NK-92 treated with Interleukin-12 subunit alpha and Interleukin-12 subunit beta, amount 100 ng/mL, for 24 hours (cell line): Measurements from ENCODE around the gene TM9SF2.

Experiments used
- DNase-seq: peaks from one replicate; lab custom pipeline; 2025; lab: John Stamatoyannopoulos, UW

TM9SF2 gene

DNA sequence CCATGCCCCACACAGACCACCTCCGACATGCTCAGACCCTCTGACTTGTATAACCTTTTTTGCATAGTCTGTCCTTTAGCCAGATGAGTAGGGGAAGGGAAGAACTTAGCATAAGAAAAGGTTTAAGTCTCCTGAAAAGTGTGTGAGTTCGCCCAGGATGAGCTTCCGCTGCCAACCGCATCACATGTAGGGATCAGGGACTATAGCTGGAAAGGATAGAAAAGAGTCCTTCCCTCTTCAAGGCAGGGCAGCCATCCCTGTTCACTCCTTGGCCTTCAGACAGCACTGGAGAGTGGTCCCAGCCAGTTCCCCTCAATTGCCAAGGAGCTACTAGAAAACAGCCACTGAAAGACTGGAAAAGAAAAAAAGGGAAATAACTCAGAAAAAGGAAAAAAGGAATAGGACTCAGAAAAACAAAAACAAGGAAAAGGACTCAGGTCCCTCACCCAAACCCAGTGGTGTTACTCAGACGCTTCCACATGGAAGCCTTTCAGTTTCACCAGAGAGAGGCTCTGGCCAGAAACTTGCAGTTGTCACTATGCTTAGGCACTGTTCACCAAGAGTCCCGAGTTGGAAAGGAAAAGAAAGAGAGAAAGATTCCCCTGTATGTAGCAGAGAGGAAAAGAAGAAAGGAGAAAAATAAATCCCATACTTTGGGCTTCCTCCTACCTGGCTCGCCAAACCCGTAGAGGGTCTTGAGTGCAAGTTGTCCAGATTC, 5.6 kb upstream of the TM9SF2 start:
- DNase-seq: no peak

DNA sequence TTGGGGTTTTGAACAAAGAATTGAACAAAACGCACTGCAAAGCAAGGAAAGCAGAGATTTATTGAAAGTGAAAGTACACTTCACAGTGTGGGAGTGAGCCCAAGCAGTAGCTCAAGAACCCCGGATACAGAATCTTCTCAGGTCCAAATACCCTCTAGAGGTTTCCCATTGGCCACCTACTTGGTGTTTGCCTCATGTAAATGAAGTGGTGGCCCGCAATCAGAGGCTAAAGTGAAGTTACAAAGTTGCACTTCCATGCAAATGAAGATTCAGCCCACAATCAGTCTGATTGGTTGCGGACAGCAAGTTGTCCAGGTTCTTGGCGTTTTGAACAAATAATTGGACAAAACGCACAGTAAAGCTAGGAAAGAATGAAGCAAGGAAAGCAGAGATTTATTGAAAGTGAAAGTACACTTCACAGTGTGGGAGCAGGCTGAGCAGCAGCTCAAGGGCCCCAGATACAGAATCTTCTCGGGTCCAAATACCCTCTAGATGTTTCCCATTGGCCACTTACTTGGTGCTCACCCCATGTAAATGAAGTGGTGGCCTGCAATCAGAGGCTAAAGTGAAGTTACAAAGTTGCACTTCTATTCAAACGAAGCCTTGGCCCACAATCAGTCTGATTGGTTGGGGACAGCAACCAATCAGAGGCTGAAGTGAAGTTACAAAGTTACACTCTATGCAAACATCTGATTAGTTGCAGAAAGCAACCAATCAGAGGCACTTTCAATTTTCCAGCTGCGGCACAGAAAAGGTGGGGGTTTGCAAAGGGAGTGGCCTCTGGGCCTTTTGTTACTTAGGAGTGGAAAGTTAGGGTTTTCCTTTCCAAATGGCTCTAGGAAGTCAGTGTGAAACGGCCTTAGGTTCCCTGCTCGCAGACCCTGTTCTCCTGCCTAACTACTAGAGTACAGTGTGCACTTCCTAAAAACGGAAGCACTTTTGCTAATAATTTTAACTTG, 4.8 kb upstream of the TM9SF2 start:
- no peak for DNase-seq

DNA sequence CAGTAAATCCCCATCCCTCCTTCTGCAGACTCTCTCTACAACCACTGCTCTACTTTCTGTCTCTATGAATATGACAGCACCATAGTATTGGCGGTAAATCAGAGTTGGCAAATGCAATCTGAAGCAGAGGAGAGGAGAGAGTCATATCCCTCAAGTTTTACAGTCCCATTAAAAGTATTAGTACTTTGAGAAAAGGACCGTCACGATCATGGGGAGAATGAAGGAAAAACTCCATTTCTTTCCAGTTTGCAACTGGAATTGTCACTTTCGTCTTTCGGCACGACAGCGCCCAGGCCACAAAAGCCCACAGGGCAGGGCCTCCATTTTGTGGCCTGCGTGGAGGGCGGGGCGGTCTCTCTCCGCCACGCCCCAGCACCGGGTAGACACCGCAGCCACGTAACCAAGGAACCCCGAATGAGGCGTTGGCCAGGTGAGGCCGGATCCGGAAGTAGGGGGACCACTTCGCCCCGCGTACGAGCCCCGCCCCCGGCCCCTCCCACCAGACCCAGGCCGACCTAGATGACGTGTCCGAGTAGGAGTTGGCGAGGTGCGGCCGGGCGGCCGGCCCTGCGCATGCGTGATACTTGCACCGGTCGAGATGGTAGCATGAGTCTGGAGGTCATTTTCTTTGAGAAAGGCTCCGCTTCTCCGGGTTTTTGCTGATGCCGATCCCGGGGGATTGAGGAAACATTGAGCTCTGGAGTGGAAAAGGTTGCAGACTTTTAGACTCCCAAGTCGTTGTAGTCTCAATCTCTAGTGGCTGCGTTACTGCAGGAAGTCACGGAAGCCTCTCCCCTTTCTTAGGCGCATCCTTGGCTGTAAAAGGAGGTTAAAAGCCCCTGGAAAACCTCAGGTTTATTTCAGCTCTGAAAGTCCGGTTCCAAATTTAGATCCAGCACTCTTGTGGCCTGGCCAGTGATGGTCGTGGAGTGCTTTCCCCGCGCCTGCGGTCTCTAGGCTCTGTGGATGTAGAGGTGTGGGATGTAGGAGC, 2.8 kb upstream of the TM9SF2 start:
- DNase-seq: peak; percentile 85

DNA sequence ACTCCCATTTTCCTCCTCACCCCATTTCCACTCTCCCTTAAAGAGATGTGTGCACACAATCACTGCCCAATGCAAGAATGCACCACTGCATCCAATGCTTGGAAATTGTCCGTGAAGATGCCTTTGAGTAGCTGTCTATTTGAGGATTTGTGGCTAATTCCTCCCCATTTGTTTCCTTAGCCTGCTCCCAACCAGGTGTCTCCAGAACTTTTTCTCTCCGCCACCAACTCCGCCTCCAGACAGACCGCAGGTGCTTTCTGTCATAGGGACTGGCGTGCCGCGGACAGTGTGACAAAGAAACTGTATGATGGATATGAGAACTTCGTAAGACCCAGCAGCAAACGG, 461 bp upstream of the TM9SF2 start:
- DNase-seq: no peak

DNA sequence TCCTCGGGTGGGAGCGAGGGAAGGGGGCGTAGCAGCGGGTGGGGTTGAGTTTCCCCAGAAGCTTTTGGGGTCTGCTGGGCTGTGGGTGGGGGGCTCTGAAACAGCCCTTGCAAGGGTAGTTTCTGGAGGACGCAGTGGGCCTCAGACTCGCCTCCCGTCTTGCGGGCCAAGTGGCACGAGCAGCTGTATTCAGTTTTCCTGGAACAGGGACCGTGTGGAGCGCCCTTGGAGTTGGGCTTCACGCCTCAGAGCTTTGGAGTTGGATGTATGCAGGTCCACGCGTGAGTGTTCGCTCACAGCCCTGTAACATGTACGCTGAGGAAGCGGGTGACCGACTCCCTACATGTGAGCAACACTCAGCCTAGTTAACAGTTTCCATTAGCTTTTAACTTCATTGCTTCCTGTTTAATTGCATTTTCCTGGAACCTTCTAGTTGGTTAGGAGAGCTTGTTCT, 603 bp downstream of the TM9SF2 start:
- no peak for DNase-seq

DNA sequence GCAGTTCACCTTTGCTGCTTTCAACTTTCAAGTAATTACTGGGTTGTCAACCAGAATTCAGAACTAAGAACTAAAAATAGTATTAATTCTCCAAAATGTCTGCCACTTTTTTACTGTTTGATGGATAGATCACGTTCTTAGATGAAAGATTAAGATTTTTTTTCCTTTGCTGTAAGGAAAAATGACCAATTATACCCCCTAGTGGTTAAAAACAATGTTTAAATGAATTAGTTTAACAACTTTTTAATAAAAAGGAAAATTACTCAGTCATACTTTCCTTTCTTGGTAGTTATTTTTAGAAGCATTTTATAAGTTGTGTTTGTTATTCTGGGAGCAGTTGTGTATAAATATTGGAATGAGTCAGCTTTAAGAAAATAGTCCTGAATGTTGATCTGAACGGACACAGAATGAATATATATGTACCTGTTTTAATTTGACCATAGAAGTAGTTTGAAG, 4.6 kb downstream of the TM9SF2 start:
- no peak for DNase-seq

DNA sequence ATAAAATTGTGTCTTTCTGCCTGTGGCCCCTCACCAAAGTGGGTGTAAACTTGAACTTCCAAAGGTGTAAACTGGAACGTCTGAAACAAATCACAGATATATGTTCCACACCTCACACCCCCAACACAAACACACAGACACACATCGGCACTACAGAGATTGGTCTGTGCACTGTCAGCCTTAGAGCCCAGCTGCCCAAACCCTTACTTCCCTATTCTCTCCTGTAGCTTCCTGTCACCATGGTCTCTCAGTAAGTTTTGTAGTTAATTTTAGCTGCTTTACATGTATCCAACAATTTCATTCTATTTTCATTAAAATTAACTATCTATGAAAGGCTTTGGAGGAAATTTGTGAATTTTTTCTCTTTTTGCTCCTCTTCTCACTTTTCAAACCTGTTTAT, 5.4 kb downstream of the TM9SF2 start:
- DNase-seq: no peak

DNA sequence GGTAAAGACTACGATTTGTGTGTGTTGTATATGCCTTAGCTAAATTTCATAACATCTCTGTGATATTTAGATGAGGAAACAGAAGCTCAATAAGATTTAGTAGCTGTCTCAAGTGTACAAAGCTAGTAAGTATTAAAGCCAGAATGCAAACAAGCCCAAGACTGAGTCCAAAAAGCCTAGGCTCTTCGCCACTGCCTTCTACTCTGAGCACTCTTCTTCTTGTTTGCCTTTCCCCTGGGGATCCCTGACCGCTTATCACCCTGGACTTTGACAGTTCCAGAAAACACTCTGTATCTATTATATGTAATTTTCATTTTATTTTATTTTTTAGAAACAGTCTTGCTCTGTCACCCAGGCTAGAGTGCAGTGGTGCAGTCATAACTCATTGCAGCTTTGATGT, 5.8 kb downstream of the TM9SF2 start:
- DNase-seq: no peak

DNA sequence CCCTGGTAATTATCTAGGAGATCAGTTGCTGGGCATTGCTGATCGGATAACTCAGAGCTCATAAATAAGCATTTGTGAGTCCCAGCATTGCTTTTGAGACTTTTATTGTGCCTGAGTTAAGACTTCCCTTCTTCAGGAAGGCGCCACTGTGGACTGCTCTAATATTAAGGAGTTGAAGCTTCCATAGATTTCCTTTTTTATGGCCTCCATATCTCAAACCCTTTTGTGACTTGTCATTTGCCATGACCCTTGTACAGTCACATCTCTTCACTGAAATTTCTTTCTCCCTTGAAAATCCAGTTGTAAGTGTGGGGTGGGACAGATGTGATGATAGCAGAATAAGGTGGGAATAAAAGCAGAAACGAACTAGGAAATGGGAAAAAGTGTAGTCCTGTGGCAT, 6.3 kb downstream of the TM9SF2 start:
- no peak for DNase-seq

DNA sequence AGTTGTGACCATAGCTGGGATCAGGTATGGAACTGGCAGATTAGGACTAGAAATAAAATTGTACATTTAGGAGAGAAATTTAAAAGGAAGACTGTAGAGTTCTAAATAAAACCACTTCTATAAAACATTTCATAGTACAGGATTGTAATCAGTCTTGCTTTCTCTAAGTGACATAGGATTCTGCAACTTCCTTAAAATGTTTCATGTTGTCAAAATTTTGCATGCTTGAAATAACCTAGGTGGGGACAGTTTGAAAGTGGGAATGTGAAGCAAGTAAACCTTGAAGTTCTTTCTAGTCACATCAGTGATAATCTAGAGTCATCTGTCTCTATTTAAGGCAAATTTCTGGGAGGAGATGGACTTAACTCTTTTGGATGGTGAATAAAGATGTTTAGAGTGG, 6.7 kb downstream of the TM9SF2 start:
- no peak for DNase-seq

DNA sequence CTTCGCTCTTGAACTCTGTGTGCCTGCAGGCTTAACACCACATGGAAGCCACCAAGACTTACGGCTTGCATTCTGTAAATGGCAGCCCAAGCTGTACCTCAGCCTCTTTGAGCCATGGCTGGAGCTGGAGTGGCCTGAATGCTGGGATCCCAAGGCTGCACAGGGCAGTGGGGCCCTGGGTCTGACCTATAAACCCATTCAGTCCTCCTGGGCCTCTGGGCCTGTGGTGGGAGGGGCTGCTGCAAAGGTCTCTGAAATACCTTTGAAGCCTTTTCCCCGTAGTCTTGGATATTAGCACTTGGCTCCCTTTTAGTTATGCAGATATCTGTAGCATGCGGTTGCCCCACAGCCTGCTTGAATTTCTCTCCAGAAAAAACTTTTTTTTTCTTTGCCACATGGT, 8.2 kb downstream of the TM9SF2 start:
- DNase-seq: no peak

DNA sequence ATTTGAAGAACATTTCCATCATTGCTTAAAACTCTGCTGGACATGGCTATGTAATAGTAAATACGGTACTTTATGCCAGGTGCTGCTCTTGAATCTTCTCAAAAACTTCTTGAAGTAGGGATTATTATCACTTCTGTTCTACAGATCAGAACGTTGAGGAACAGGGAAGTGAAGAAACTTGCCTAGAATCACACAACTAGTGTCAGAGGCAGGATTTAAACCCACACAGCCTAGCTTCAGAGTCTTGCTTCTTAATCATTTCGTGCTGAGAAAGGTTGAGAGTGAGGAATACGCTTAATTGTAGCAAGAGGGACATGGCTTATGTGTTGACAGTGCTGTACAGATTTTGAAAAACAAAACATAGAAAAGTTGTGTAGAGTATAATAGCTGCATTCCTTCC, 13.5 kb downstream of the TM9SF2 start:
- no peak for DNase-seq

DNA sequence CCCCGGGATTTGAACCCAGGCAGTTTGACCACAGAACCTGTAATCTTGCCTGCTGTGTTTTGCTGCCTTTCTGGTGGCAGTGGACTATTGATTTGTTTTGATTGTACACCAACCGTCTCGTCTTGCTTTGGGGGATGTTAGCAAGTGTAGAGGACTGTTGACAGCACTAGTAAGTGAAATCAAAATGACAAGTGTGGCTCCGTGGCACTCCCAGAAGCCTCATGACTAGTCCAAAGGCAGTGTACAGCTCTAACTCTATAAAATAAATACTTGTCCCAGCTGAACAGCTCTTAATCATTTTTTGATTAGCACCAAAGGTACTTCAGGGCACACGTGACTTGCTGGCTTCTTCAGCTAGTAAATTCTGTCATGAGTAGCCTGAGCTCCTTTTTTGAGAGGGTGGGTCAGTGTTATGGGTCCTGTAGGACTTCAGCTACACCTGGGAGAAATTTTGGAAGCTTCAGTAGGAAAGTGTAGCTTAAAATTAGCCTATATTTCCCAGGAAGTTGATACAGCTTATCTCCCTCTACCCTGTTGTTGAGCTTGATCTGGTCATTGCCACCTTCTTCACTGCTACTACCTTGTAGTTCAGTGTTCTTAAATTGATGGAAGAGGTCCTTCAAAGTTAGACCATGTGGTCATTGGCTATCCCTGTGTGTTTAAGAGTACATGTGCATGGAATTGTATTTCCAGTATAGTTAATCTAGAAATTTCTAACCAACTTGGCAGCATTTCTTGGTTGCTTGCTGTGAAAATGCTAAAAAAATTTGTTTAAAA, 15.1 kb downstream of the TM9SF2 start:
- no peak for DNase-seq

DNA sequence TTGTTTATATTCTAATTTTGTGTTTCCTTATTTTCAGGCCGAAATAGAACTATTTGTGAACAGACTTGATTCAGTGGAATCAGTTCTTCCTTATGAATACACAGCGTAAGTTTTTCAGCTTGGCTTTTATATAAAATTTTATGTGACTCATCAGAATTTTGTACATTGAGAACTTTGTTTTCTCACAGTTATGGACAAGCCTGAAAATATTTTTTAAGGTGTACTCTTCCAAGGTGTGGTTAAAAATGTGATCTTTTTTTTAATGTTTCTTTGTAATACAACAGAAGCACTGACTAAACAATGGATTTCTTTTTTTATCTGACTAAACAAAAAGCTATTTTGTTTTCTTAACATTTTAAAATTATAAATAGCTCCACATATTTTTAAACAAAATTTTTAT, 16.3 kb downstream of the TM9SF2 start:
- no peak for DNase-seq

DNA sequence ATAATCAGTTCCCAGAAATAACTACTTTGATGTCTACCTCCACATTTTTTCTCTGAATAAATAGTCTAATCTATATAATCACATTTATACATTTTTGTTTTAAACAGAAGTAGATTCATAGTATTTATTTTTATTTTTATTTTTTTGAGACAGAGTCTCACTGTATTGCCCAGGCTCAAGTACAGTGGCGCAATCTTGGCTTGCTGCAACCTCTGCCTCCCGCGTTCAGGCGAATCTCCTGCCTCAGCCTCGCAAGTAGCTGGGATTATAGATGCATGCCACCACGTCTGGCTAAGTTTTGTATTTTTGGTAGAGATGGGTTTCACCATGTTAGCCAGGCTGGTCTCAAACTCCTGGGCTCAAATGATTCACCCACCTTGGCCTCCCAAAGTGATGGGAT, 16.7 kb downstream of the TM9SF2 start:
- DNase-seq: no peak

DNA sequence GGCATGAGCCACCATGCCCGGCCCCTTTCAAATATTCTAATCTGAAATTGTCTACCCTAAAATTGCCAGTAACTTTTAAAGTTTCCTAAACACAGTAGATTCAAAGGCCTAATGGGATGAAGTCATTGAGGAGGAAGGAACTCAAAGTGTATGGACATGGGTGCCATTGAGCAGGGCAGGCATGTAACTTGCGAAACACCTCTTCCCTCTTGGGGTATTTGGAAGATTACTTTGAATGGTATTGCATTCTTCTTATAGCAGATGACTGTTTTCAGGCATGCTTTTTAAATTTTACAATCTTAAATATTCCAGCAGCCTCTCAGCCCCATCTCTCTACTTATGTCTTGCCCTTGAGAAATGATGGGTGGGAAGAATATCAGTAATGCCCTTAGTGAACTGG, 21.0 kb downstream of the TM9SF2 start:
- no peak for DNase-seq

DNA sequence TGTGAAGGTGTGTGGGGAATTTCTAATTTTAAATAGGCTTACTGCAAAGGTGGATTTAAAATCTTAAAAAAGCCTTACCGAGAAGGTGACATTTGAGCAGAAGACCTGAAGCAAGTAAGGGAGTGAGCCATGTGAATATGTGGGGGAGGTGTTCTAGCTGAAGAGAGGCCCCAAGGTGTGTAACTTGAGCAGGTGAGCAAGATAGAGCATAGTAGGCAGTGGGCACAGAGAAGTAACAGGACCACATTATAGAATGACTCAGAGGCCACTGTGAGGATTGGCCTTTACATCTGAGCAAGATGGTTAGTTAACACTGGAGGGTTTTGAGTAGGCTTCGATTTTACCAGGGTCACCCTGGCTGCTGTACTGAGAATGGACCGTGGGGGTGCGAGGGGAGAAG, 22.6 kb downstream of the TM9SF2 start:
- no peak for DNase-seq

DNA sequence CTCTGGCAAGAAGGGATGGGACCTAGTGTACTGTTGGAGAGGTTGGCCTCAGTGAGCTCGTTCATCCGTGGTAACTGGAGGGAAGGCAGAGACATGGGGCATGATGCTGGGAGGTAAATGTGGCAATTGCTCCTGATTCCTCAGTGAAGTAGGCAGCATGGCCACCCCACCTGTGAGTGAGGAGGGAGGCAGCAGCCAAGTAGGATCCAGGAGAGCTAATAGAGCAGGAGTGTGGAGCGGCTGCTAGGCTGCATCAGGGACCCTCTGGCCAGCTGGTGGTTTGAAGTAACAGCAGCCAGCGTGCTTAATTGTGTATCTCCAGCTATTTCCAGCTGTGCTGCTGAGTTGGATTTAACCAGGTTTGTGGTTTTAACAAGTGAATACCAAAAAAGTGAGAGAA, 24.7 kb downstream of the TM9SF2 start:
- no peak for DNase-seq

DNA sequence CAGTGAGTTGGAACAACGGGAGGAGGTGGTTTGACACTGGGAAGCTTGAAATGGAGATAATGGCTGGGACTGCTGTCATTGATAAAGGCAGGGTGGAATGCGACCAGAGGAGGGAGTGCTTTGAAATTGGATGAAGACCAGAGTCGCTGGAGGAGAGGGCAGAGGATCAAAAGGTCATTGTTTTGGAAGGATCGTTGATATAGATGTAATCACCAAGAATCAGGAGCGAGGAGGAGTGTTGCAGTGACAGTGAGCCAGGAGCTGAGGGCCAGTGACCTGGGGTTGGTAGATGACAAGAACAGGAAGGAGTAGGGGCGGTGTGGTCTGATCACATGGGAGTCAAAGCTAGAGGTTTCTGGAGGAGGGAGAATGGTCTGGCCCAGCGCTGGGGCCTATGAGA, 25.3 kb downstream of the TM9SF2 start:
- DNase-seq: no peak

DNA sequence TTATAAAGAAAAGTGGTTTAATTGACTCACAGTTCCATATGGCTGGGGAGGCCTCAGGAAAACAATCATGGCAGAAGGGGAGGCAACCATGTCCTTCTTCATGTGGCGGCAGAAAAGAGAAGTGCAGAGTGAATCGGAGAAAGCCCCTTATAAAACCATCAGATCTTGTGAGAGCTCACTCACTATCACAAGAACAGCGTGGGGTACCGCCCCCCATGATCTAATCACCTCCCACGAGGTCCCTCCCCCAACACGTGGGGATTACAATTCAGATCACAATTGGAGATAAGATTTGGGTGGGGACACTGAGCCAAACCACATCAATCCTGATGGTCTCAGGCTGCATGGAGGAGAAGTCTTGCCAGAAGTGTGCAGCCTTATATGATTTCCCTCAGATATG, 26.0 kb downstream of the TM9SF2 start:
- DNase-seq: no peak

DNA sequence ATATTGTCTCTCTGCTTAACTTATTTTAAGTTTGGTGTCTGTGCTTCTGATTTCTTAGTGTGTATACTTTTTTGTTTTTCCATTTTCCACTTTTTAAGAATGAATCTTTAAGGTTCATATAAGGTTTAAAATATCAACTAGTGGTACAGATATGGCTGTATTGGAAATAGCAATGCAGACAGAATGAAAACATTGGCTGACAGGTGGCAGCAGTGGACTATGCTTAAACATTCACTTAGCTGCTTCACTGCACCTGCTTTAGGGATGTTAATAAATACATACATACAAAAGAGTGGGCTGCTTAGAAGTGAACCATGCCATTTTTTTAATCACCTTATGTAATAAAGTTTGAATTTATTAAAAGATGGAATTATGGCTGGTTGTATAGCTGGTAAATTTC, 27.3 kb downstream of the TM9SF2 start:
- DNase-seq: no peak
